Measurements from ENCODE around the gene GPR42. TPM values are rescaled to one million over a fixed set of nuclear protein-coding genes. Genes with fewer than 3 reads are reported as not detected.

The GPR42 gene
- total RNA-seq, 1 donor from 2014 or later, result not detected

DNA sequence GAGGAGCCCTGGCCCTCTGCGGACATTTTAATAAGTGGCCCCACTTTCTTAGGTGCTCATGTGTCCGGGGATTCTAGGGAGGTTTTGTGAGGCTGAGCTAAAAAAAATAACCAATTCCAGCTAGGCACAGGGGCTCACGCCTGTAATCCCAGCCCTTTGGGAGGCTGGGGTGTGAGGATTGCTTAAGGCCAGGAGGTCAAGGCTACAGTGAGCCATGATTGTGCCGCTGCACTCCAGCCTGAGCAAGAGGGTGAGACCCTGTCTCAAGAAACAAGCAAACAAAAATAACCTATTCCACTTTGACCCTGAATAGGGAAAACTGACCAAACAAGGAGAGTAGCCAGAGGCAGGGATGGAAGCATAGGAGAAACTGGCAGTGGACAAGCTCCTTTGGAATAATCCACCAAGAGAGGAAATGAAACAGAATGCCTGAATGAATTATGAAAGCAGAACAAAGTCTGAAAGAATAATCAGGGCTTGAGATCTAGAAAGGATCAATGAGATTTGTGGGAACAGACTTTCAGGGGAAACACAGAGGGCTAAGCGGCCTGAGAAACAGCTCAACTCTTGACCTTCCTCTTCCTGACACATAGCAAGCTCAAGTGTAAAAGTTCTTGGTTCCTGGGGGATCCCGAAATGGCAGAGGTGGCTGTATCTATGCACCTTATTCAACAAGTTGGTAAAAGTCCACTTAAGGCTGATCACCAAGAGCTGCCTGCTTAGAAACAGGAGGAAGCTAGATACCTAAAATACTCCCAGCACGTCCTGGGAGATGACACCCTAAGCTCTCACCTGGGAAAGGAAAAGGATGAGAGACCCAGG, 47.1 kb downstream of the GPR42 start:
- no peak for ATAC-seq
- Histone ChIP-seq H3K36me3 (no peaks in the 10 kb centered on the region), H3K27ac (no peak overlapping the region), H3K9me3 (no peaks in the 10 kb centered on the region), H3K27me3 (peaks cover 15% of the 10 kb centered on the region), H3K4me1 (no peaks in the 10 kb centered on the region), H3K4me3 (no peak overlapping the region)
- TF ChIP-seq, protein P1, sequence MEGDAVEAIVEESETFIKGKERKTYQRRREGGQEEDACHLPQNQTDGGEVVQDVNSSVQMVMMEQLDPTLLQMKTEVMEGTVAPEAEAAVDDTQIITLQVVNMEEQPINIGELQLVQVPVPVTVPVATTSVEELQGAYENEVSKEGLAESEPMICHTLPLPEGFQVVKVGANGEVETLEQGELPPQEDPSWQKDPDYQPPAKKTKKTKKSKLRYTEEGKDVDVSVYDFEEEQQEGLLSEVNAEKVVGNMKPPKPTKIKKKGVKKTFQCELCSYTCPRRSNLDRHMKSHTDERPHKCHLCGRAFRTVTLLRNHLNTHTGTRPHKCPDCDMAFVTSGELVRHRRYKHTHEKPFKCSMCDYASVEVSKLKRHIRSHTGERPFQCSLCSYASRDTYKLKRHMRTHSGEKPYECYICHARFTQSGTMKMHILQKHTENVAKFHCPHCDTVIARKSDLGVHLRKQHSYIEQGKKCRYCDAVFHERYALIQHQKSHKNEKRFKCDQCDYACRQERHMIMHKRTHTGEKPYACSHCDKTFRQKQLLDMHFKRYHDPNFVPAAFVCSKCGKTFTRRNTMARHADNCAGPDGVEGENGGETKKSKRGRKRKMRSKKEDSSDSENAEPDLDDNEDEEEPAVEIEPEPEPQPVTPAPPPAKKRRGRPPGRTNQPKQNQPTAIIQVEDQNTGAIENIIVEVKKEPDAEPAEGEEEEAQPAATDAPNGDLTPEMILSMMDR (IDR thresholded peaks at IDR 0.05), result no peak
- DNase-seq, result no peak
- intact Hi-C loops (cut with DNase I), result no loop called here

DNA sequence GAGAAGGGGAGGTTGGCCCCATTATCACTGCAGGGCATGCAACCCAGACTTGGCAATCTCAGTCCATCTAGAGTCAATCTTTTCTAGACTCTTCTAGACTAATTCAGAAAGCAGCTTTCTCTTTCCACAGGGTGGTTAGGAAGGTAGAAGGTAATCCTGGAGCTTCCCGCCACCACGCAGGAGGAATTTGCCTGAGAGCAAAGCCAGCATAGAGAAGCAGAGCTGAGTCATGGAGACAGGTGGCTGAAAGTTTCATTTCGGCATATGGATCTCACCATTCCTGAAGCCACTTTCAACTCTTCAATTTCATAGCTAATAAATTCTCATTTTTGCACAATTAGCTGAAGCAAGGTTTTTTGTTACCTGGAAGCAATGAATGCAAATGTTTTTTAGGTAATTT, 48.2 kb downstream of the GPR42 start:
- DNase-seq (no peak), ATAC-seq (no peak)
- intact Hi-C loops (cut with DNase I), result no loop called here
- Histone ChIP-seq H3K27ac (no peak overlapping the region), H3K36me3 (no peaks in the 10 kb centered on the region), H3K27me3 (peaks cover 15% of the 10 kb centered on the region), H3K4me3 (no peak overlapping the region), H3K4me1 (no peaks in the 10 kb centered on the region), H3K9me3 (no peaks in the 10 kb centered on the region)
- TF ChIP-seq, protein P1 (IDR thresholded peaks at IDR 0.05), result no peak

DNA sequence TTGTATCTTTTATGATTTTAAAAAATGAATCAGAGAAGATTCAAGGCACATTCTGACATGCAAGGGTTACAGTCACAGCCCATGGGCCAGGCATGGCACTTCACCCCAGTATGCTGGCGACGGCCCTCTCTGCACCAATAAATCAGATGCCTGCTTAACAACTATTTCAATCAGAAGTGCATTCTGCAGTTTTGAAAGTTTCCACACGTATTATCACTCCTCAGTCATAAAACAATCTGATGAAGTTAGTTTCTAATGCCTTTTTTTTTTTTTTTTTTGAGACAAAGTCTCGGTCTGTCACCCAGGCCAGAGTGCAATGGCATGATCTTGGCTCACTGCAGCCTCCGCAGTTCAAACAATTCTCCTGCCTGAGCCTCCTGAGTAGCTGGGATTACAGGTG, 48.9 kb downstream of the GPR42 start:
- Histone ChIP-seq H3K4me1 (no peaks in the 10 kb centered on the region), H3K4me3 (no peak overlapping the region), H3K36me3 (no peaks in the 10 kb centered on the region), H3K27ac (no peak overlapping the region), H3K27me3 (peaks cover 15% of the 10 kb centered on the region), H3K9me3 (no peaks in the 10 kb centered on the region)
- intact Hi-C loops (cut with DNase I), result no loop called here
- DNase-seq, result no peak
- TF ChIP-seq, protein P1 (IDR thresholded peaks at IDR 0.05), result no peak
- no peak for ATAC-seq

DNA sequence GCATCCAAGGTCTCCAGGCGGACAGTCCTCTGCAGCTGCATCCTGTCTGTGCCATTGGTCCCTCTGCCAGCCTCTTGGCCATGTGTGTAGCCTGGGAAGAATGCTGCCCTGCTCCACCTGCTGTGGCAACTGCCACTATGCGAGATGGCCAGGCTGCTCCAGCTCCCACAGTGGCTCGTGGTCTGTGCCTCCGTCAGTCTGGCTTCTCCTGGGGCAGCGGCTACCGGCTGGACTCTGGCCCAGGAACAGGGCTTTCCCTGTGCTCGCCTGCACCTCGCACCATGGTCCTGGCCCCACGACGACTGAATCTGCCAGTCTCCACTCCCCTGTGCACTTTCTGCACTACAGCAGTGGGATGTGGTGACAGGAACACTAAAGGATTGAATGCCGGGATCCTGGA, 50.5 kb downstream of the GPR42 start:
- intact Hi-C loops (cut with DNase I), result no loop called here
- H3K27me3 ChIP-seq, result peaks cover 3% of the 10 kb centered on the region
- TF ChIP-seq, protein P1 (IDR thresholded peaks at IDR 0.05), result no peak
- no peak for DNase-seq
- no peak overlapping the region for H3K4me3 ChIP-seq
- no peak for ATAC-seq
- no peaks in the 10 kb centered on the region for H3K4me1 ChIP-seq
- H3K9me3 ChIP-seq, result no peaks in the 10 kb centered on the region
- H3K27ac ChIP-seq, result no peak overlapping the region
- no peaks in the 10 kb centered on the region for H3K36me3 ChIP-seq

Small RNAs within 50 kb of the gene (microRNA-seq; reads per million reads assigned to microRNA genes)
- gene MIR5196 (ENCODE audit: borderline microRNAs expressed), result not detected

Other genes starting within 250 kb of the GPR42 start
- gene LGI4, start 236.0 kb upstream of the GPR42 start, total RNA-seq, result 6.7 TPM
- gene FXYD1, start 232.2 kb upstream of the GPR42 start, total RNA-seq, result 67.6 TPM
- 0.61 TPM for gene FXYD7, start 227.8 kb upstream of the GPR42 start, total RNA-seq
- gene FXYD5, start 216.3 kb upstream of the GPR42 start, total RNA-seq, result 124 TPM
- not detected for gene FAM187B, start 142.3 kb upstream of the GPR42 start, total RNA-seq
- 79.1 TPM for gene LSR, start 122.1 kb upstream of the GPR42 start, total RNA-seq
- gene USF2, start 102.1 kb upstream of the GPR42 start, total RNA-seq, result 152 TPM
- gene HAMP, start 88.5 kb upstream of the GPR42 start, total RNA-seq, result 1.5 TPM
- not detected for gene MAG, start 78.9 kb upstream of the GPR42 start, total RNA-seq
- gene CD22, start 41.9 kb upstream of the GPR42 start, total RNA-seq, result 15.8 TPM
- not detected for gene FFAR1, start 23.2 kb upstream of the GPR42 start, total RNA-seq
- not detected for gene FFAR3, start 12.6 kb upstream of the GPR42 start, total RNA-seq
- gene FFAR2, start 77.2 kb downstream of the GPR42 start, total RNA-seq, result 2.6 TPM
- gene KRTDAP, start 119.4 kb downstream of the GPR42 start, total RNA-seq, result not detected
- gene DMKN, start 142.6 kb downstream of the GPR42 start, total RNA-seq, result 79.8 TPM
- not detected for gene SBSN, start 157.2 kb downstream of the GPR42 start, total RNA-seq
- not detected for gene GAPDHS, start 162.4 kb downstream of the GPR42 start, total RNA-seq
- 77.7 TPM for gene TMEM147, start 174.6 kb downstream of the GPR42 start, total RNA-seq
- not detected for gene ATP4A, start 192.6 kb downstream of the GPR42 start, total RNA-seq
- not detected for gene PMIS2, start 215.1 kb downstream of the GPR42 start, total RNA-seq
- 8.9 TPM for gene HAUS5, start 241.7 kb downstream of the GPR42 start, total RNA-seq